Sigmoid colon (tissue), 4 donors: ENCODE measurements around the gene MCTP1.

Experiments
- CTCF ChIP-seq, 4 experiments: fragments of 450-650 bp in 3 of 4; fragments of 200-600 bp in 1 of 4; IDR thresholded peaks; one replicate each; pipeline ENCODE4 v1.5.1; 2016 to 2019; ENCODE audit warnings: antibody characterized with exemption in 4 of 4, mild to moderate bottlenecking in 3 of 4, moderate library complexity in 2 of 4
- EP300 ChIP-seq, 4 donors: sonication (generic); formaldehyde crosslinking; IDR thresholded peaks; one replicate each; pipeline ENCODE4 v1.6.1; 2017; ENCODE audit warnings: antibody characterized with exemption in 4 of 4
- POLR2A ChIP-seq, 2 donors: fragments of 450-650 bp; IDR thresholded peaks; one replicate each; pipeline ENCODE4 v1.6.1; 2016; ENCODE audit warnings: antibody characterized with exemption in 2 of 2, mild to moderate bottlenecking in 2 of 2, moderate library complexity in 2 of 2
- POLR2AphosphoS5 ChIP-seq, 4 donors: sonication (generic); formaldehyde crosslinking; IDR thresholded peaks; one replicate each; pipeline ENCODE4 v1.6.1; 2017; ENCODE audit warnings: antibody characterized with exemption in 4 of 4

GRCh38 chr5:95172659-95173058, 112.2 kb downstream of the MCTP1 start:
- TF ChIP-seq CTCF (IDR thresholded peaks at IDR 0.05) (no peak), POLR2A (IDR thresholded peaks at IDR 0.05) (no peak), POLR2AphosphoS5 (IDR thresholded peaks at IDR 0.05) (no peak), EP300 (IDR thresholded peaks at IDR 0.05) (no peak)
